Keratinocyte (primary cell): ENCODE measurements around the gene HIP1R. TPM values are rescaled to one million over a fixed set of nuclear protein-coding genes. Genes with fewer than 3 reads are reported as not detected.

ENCODE experiments used
- DNase-seq: peaks from one replicate; pipeline ENCODE4 v3.0.0-alpha.2; 2011; ENCODE audit warnings: low read depth, missing footprints, low spot score
- FAIRE-seq: peaks from 2 replicates; lab custom pipeline; 2011; peaks lifted over from hg19 to GRCh38; lab: Jason Lieb, UNC
- H2AFZ ChIP-seq: 2 replicates; pipeline ENCODE4 v1.6.0; 2012; ENCODE audit warnings: low read length, control low read depth, inconsistent platforms; ENCODE audit not compliant: control insufficient read depth
- H3K27ac ChIP-seq: 2 replicates; pipeline ENCODE4 v1.5.1; 2011; ENCODE audit warnings: low read length; ENCODE audit not compliant: control insufficient read depth, insufficient read depth
- H3K27me3 ChIP-seq: 3 replicates; pipeline ENCODE4 v1.6.0; 2011; ENCODE audit warnings: low read length; ENCODE audit not compliant: control insufficient read depth, insufficient read depth; ENCODE audit errors: extremely low read depth
- H3K36me3 ChIP-seq, 2 experiments: 2 replicates in 1 of 2; 3 replicates in 1 of 2; pipeline ENCODE4 v1.5.1; 2011; ENCODE audit warnings: low read length in 2 of 2, mild to moderate bottlenecking in 1 of 2; ENCODE audit not compliant: control insufficient read depth in 2 of 2, insufficient read depth in 2 of 2; ENCODE audit errors: extremely low read depth in 1 of 2
- H3K4me1 ChIP-seq: 3 replicates; pipeline ENCODE4 v1.5.1; 2011; ENCODE audit warnings: low read length; ENCODE audit not compliant: control insufficient read depth, insufficient read depth; ENCODE audit errors: extremely low read depth
- H3K4me2 ChIP-seq: 3 replicates; pipeline ENCODE4 v1.6.0; 2011; ENCODE audit warnings: low read depth, low read length; ENCODE audit not compliant: control insufficient read depth, insufficient read depth; ENCODE audit errors: extremely low read depth
- H3K4me3 ChIP-seq, 3 experiments: fragments of 200-600 bp in 1 of 3; sonication (generic) in 1 of 3; 2 replicates in 2 of 3; 3 replicates in 1 of 3; pipeline ENCODE4 v1.5.1; 2011 to 2016; ENCODE audit warnings: low read length in 3 of 3, mild to moderate bottlenecking in 3 of 3, control low read depth in 2 of 3, inconsistent platforms in 1 of 3, low read depth in 1 of 3, mixed read lengths in 1 of 3, mixed run types in 1 of 3, moderate library complexity in 1 of 3; ENCODE audit not compliant: control insufficient read depth in 2 of 3, insufficient read depth in 2 of 3; ENCODE audit errors: extremely low read depth in 1 of 3
- H3K79me2 ChIP-seq: 2 replicates; pipeline ENCODE4 v1.6.0; 2012; ENCODE audit warnings: low read length; ENCODE audit not compliant: control insufficient read depth, insufficient read depth
- H3K9ac ChIP-seq: 3 replicates; pipeline ENCODE4 v1.6.0; 2011; ENCODE audit warnings: low read length; ENCODE audit not compliant: control insufficient read depth, insufficient read depth; ENCODE audit errors: extremely low read depth
- H3K9me1 ChIP-seq: 3 replicates; pipeline ENCODE4 v1.6.0; 2011; ENCODE audit warnings: low read length; ENCODE audit not compliant: control insufficient read depth, insufficient read depth; ENCODE audit errors: extremely low read depth
- H3K9me3 ChIP-seq: 2 replicates; pipeline ENCODE4 v1.5.1; 2012; ENCODE audit warnings: low read depth, low read length; ENCODE audit not compliant: control insufficient read depth
- H4K20me1 ChIP-seq: 3 replicates; pipeline ENCODE4 v1.6.0; 2011; ENCODE audit warnings: low read length; ENCODE audit not compliant: control insufficient read depth, insufficient read depth; ENCODE audit errors: extremely low read depth
- EZH2 ChIP-seq: IDR thresholded peaks from one replicate; pipeline ENCODE4 v1.6.1; 2012; ENCODE audit warnings: inconsistent platforms, mild to moderate bottlenecking, low read length, moderate library complexity
- dilution Hi-C: fragments of 300-500 bp; cut with MboI; formaldehyde crosslinking; loops from one replicate; pipeline ENCODE4 v1.7.0; 2020; ENCODE audit warnings: low sequenced_read_pairs; ENCODE audit not compliant: extremely low pct_ligation_motif_present
- polyA plus RNA-seq, 5 experiments: library from polyadenylated mRNA; depleted of rRNA in 3 of 5; stranded (reverse) in 3 of 5; stranded (forward) in 1 of 5; unstranded in 1 of 5; fragments of >200 nt; gene quantifications; 1 replicate in 1 of 5; 2 replicates in 3 of 5; 3 replicates in 1 of 5; pipeline versions ENCODE4 v1.2.1 to v1.2.3, GENCODE V29; 2011 to 2012; ENCODE audit warnings: missing spikeins in 2 of 5, low read depth in 1 of 5, low replicate concordance in 1 of 5
- TF ChIP-seq, protein P1 (sequence below), 3 experiments: IDR thresholded peaks in 1 of 3; conservative IDR thresholded peaks in 1 of 3; optimal IDR thresholded peaks in 1 of 3; 2 replicates in 2 of 3; 3 replicates in 1 of 3; pipeline versions ENCODE3 to v1.5.1; 2011; ENCODE audit warnings: low read length in 3 of 3, mild to moderate bottlenecking in 3 of 3, moderate library complexity in 2 of 3, control low read depth in 1 of 3, inconsistent platforms in 1 of 3; ENCODE audit not compliant: insufficient read depth in 2 of 3; ENCODE audit errors: extremely low read depth in 1 of 3

The HIP1R gene
- polyA plus RNA-seq, 1 donor (not counting 4 experiments of a cell fraction or from before 2014, with no cell fraction given) = 23.0 TPM

DNA sequence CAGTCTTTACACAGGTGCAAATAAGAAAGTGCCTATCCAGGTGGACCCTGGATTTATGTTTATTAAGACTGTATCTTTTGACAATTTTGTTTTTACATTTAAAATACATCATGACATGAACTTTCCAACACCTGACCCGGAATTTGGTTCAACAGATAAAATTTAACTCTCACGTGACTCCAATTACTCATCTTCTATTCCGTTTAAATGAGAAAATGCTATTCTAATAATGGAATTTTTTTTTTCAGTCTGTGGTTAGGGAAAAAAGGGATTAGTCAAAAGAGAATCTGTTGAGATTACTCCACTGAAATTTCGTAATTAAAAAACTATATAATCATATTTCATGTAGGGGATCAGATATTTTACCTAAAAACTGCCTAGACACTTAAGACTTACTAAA is 49.6 kb downstream of the HIP1R start:
- Histone ChIP-seq H3K27ac (peak overlapping the region; percentile 47), H3K4me2 (no peak overlapping the region), H3K9ac (no peak overlapping the region), H3K4me3 (no peak overlapping the region), H3K9me1 (peaks cover 2% of the 10 kb centered on the region), H3K79me2 (peaks cover 83% of the 10 kb centered on the region), H4K20me1 (peaks cover 12% of the 10 kb centered on the region), H3K27me3 (no peaks in the 10 kb centered on the region), H3K36me3 (peaks cover 7 to 11% of the 10 kb centered on the region in 2 experiments), H3K4me1 (peaks cover 45% of the 10 kb centered on the region), H3K9me3 (no peaks in the 10 kb centered on the region), H2AFZ (no peak overlapping the region)
- DNase-seq (no peak), FAIRE-seq (no peak)
- TF ChIP-seq EZH2 = no peak
- TF ChIP-seq, protein P1, sequence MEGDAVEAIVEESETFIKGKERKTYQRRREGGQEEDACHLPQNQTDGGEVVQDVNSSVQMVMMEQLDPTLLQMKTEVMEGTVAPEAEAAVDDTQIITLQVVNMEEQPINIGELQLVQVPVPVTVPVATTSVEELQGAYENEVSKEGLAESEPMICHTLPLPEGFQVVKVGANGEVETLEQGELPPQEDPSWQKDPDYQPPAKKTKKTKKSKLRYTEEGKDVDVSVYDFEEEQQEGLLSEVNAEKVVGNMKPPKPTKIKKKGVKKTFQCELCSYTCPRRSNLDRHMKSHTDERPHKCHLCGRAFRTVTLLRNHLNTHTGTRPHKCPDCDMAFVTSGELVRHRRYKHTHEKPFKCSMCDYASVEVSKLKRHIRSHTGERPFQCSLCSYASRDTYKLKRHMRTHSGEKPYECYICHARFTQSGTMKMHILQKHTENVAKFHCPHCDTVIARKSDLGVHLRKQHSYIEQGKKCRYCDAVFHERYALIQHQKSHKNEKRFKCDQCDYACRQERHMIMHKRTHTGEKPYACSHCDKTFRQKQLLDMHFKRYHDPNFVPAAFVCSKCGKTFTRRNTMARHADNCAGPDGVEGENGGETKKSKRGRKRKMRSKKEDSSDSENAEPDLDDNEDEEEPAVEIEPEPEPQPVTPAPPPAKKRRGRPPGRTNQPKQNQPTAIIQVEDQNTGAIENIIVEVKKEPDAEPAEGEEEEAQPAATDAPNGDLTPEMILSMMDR (optimal IDR thresholded peaks at IDR 0.05 in 1 of 3, IDR thresholded peaks at IDR 0.05 in 1 of 3, conservative IDR thresholded peaks at IDR 0.05 in 1 of 3; ENCODE audit: extremely low read depth in 1 of 3, insufficient read depth in 2 of 3, low read length in 3 of 3) = no peak
- dilution Hi-C loops = no loop called here

DNA sequence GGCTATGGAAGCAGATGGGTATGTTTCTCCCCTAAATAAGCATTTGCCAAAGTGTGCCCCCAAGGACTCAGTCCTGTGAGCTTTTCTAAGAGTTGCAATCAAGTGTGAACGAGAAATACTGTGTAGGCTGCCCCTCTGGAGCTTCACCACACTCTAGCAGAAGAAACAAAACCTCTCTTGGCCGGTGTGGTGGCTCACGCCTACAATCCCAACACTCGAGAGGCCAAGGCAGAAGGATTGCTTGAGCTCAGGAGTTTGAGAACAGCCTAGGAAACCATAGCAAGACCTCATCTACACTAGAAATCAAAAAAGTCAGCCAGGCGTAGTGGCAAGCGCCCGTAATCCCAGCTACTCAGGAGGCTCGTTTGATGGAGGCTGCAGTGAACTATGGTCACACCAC is 50.9 kb downstream of the HIP1R start:
- Histone ChIP-seq H3K4me2 (peak overlapping the region; percentile 95), H2AFZ (no peak overlapping the region), H3K27me3 (no peaks in the 10 kb centered on the region), H3K4me1 (peaks cover 58% of the 10 kb centered on the region), H3K9ac (peak overlapping the region; percentile 97), H3K27ac (peak overlapping the region; percentile 99), H4K20me1 (peaks cover 4% of the 10 kb centered on the region), H3K9me3 (no peaks in the 10 kb centered on the region), H3K36me3 (peaks cover 1 to 4% of the 10 kb centered on the region in 2 experiments), H3K4me3 (no peak overlapping the region), H3K9me1 (peaks cover 2% of the 10 kb centered on the region), H3K79me2 (peaks cover 83% of the 10 kb centered on the region)
- DNase-seq = no peak
- TF ChIP-seq EZH2 = no peak
- TF ChIP-seq, protein P1 (optimal IDR thresholded peaks at IDR 0.05 in 1 of 3, IDR thresholded peaks at IDR 0.05 in 1 of 3, conservative IDR thresholded peaks at IDR 0.05 in 1 of 3; ENCODE audit: extremely low read depth in 1 of 3, insufficient read depth in 2 of 3, low read length in 3 of 3) = no peak
- dilution Hi-C loops = no loop called here
- FAIRE-seq = no peak
